SK-N-SH treated with all-trans-retinoic acid at 6 μM for 48 hours (cell line): ENCODE data around the gene MT1H.
A peak's percentile ranks its signal among the peaks of the same experiment; 100 is the strongest.

ENCODE experiments used
- ATAC-seq: fragments of 200-7000 bp; cut with Tn5 transposase; 3 replicates; pipeline ENCODE4 v1.9.1; 2020; ENCODE audit warnings: mild to moderate bottlenecking, moderate library complexity
- ARNTL ChIP-seq: fragments of 450-650 bp; formaldehyde crosslinking; IDR thresholded peaks from 2 replicates; pipeline ENCODE4 v1.5.0; 2020; ENCODE audit warnings: low read depth, mild to moderate bottlenecking, moderate library complexity, borderline replicate concordance
- CSDC2 ChIP-seq: fragments of 250-450 bp; sonication (Bioruptor Pico); IDR thresholded peaks from 2 replicates; pipeline ENCODE4 v1.5.0; 2020; ENCODE audit warnings: mild to moderate bottlenecking, moderate library complexity
- ESRRG ChIP-seq: fragments of 250-450 bp; sonication (Bioruptor Pico); IDR thresholded peaks from 2 replicates; pipeline ENCODE4 v1.6.1; 2021; ENCODE audit warnings: mild to moderate bottlenecking
- GLIS3 ChIP-seq: fragments of 250-450 bp; sonication (Bioruptor Pico); IDR thresholded peaks from 2 replicates; pipeline ENCODE4 v1.5.0; 2020; ENCODE audit warnings: mild to moderate bottlenecking, moderate library complexity
- ISL1 ChIP-seq: fragments of 250-450 bp; sonication (Bioruptor Pico); IDR thresholded peaks from 2 replicates; pipeline ENCODE4 v2.1.2; 2022; ENCODE audit warnings: mild to moderate bottlenecking, moderate library complexity
- PPARA ChIP-seq: fragments of 250-450 bp; sonication (Bioruptor Pico); IDR thresholded peaks from 2 replicates; pipeline ENCODE4 v1.5.0; 2020; ENCODE audit warnings: mild to moderate bottlenecking, borderline replicate concordance
- RARB ChIP-seq: fragments of 250-450 bp; sonication (Bioruptor Pico); IDR thresholded peaks from 2 replicates; pipeline ENCODE4 v1.8.0; 2021; ENCODE audit warnings: mild to moderate bottlenecking, moderate library complexity
- SNAI2 ChIP-seq: fragments of 250-450 bp; sonication (Bioruptor Pico); IDR thresholded peaks from 2 replicates; pipeline ENCODE4 v1.5.0; 2020; ENCODE audit warnings: mild to moderate bottlenecking, moderate library complexity
- TCF4 ChIP-seq: fragments of 250-450 bp; sonication (Bioruptor Pico); IDR thresholded peaks from 2 replicates; pipeline ENCODE4 v1.8.0; 2021; ENCODE audit warnings: mild to moderate bottlenecking, moderate library complexity, borderline replicate concordance
- TOX ChIP-seq: fragments of 250-450 bp; sonication (Bioruptor Pico); IDR thresholded peaks from 2 replicates; pipeline ENCODE4 v1.8.0; 2021; ENCODE audit warnings: mild to moderate bottlenecking, moderate library complexity, borderline replicate concordance
- ZC3H10 ChIP-seq: fragments of 250-450 bp; sonication (Bioruptor Pico); IDR thresholded peaks from 2 replicates; pipeline ENCODE4 v1.5.1; 2021; ENCODE audit warnings: mild to moderate bottlenecking, moderate library complexity
- ZFP30 ChIP-seq: fragments of 450-650 bp; formaldehyde crosslinking; IDR thresholded peaks from 2 replicates; pipeline ENCODE4 v1.5.0; 2022; ENCODE audit warnings: mild to moderate bottlenecking, moderate library complexity
- ZNF565 ChIP-seq: fragments of 450-650 bp; formaldehyde crosslinking; conservative IDR thresholded peaks from 2 replicates; pipeline ENCODE4 v1.5.0; 2020; ENCODE audit warnings: low read depth, mild to moderate bottlenecking, moderate library complexity
- ZNF70 ChIP-seq: fragments of 450-650 bp; formaldehyde crosslinking; IDR thresholded peaks from 2 replicates; pipeline ENCODE4 v1.5.0; 2020; ENCODE audit warnings: mild to moderate bottlenecking, moderate library complexity
- TF ChIP-seq, protein P1 (sequence below): fragments of 250-450 bp; sonication (Bioruptor Pico); IDR thresholded peaks from 2 replicates; pipeline ENCODE4 v1.5.1; 2020; ENCODE audit warnings: low read depth, mild to moderate bottlenecking, moderate library complexity
- TF ChIP-seq, protein P2 (sequence below): fragments of 250-450 bp; sonication (Bioruptor Pico); IDR thresholded peaks from 2 replicates; pipeline ENCODE4 v1.5.1; 2021; ENCODE audit warnings: mild to moderate bottlenecking, moderate library complexity
- TF ChIP-seq, protein P3 (sequence below): fragments of 250-450 bp; sonication (Bioruptor Pico); IDR thresholded peaks from 2 replicates; pipeline ENCODE4 v1.8.0; 2020; ENCODE audit warnings: mild to moderate bottlenecking, moderate library complexity, borderline replicate concordance
- TF ChIP-seq, protein P4 (sequence below): fragments of 250-450 bp; sonication (Bioruptor Pico); IDR thresholded peaks from 2 replicates; pipeline ENCODE4 v1.8.0; 2021; ENCODE audit warnings: low read depth, mild to moderate bottlenecking, moderate library complexity, borderline replicate concordance

MT1H gene

DNA sequence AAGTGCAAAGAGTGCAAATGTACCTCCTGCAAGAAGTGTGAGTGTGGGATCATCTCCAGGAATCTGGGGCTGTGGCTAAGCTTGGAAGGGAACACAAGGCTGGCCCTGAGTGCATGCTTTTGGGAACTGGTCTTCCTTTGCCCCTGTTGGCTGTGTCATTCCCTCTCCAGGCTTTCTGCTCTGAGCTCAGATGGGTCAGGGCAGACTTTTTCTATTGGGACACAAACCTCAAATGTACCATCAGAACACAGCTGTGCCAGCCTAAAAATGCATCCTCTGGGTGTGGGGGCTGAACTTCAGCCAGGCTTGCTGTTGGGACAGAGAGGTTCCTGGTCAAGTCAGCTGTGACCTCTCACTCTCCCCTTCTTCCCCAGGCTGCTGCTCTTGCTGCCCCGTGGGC is 17.0 kb upstream of the MT1H start:
- TF ChIP-seq ARNTL (CRISPR knock-in tag) (no peak), ESRRG (CRISPR knock-in tag) (no peak), ZFP30 (no peak)
- ATAC-seq, result no peak

DNA sequence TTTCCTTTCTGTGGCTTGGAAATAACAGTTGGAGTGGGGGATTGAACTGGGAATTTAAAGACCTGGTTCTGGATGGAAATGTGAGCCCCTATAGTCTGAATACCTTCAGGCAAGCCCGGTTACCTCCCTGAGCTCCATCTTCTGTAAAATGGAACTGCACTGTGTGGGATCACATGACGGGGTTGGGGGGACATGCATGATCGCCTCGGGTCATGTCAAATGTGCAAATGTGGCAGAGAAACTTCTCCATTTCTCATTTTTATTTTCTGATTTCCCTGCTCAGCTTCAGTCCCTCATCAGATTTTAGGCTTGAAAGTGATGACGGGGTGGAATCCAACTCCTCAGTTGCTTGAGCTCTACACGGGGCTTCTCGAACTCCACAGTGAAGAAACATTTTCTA is 16.4 kb upstream of the MT1H start:
- TF ChIP-seq ARNTL (CRISPR knock-in tag) (no peak), ZC3H10 (CRISPR knock-in tag) (no peak), TCF4 (no peak), ISL1 (CRISPR knock-in tag) (no peak)
- TF ChIP-seq, all 23 proteins: peak for 0

DNA sequence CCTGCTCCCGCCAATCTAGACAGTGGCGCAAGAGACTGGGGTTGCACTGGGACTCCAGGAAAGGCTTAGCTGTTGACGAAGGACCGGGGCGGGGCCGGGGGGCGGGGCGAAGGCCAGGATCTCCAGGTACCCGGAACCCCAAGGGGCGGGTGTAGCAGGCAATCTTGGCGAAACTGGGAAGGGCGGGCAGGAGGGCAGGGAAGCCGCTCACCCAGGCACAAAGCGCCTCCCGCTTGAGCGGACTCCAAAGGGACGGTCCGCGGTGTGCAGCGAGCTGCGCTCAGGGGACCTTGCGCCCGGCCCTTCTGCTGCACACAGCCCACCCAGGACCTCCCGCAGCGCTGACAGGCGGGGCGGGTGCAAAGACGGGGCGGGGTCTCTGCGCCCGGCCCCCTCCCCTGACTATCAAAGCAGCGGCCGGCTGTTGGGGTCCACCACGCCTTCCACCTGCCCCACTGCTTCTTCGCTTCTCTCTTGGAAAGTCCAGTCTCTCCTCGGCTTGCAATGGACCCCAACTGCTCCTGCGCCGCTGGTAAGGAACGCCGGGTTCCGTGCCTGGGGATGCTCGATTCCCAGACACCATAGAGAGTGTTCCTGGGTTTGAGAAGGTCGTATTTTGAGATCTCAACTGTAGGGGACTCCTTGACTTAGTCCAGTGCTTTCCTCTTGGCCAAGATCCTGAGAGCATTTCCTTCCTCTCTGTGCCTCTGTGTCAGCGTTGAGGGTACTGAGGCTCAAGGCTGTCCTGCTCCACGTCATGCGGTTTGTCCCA is 11.9 kb upstream of the MT1H start, which contains the start of gene MT1F:
MT1F (plus strand) TSS at position 405 of the 772 bp plus-strand sequence; CDS start at position 505, 100 bp downstream.
- ATAC-seq, result peak; percentile 88
- TF ChIP-seq ESRRG (CRISPR knock-in tag), result no peak
- TF ChIP-seq ISL1 (CRISPR knock-in tag), result no peak
- no peak for TF ChIP-seq GLIS3
- TF ChIP-seq SNAI2 (CRISPR knock-in tag), result no peak
- no peak for TF ChIP-seq ARNTL (CRISPR knock-in tag)
- no peak for TF ChIP-seq ZC3H10 (CRISPR knock-in tag)
- TF ChIP-seq ZNF70 (CRISPR knock-in tag), result no peak
- no peak for TF ChIP-seq RARB (CRISPR knock-in tag)

More for the DNA sequence above, 16.4 kb upstream of the MT1H start:
- ATAC-seq, result no peak

DNA sequence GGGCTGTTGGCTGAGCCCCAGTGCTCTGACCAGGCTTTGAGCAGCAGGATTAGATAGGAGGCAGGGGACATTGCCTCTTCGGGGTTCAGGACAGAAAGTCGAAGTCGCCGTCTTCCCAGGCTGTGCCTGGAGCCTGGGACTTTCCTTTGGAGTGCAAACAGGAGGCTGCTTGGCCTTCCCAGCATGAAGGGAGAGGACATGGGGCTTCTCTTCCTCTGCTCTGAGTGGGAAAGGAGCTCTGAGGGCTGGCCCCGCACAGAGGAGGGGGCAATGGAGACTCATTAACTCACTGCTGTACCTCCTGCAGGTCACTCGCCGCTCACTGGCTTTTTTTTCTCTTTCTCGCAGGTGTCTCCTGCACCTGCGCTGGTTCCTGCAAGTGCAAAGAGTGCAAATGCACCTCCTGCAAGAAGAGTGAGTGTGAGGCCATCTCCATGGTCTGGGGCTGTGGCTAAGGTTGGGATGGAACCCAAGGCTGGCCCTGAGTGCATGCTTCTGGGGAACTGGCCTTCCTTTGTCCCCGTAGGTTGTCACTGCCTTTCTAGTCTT is 11.2 kb upstream of the MT1H start:
- no peak for TF ChIP-seq TCF4
- TF ChIP-seq, protein P1, sequence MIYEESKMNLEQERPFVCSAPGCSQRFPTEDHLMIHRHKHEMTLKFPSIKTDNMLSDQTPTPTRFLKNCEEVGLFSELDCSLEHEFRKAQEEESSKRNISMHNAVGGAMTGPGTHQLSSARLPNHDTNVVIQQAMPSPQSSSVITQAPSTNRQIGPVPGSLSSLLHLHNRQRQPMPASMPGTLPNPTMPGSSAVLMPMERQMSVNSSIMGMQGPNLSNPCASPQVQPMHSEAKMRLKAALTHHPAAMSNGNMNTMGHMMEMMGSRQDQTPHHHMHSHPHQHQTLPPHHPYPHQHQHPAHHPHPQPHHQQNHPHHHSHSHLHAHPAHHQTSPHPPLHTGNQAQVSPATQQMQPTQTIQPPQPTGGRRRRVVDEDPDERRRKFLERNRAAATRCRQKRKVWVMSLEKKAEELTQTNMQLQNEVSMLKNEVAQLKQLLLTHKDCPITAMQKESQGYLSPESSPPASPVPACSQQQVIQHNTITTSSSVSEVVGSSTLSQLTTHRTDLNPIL (CRISPR knock-in tag), result no peak
- no peak for TF ChIP-seq GLIS3
- no peak for TF ChIP-seq ZNF70 (CRISPR knock-in tag)
- TF ChIP-seq, protein P2, sequence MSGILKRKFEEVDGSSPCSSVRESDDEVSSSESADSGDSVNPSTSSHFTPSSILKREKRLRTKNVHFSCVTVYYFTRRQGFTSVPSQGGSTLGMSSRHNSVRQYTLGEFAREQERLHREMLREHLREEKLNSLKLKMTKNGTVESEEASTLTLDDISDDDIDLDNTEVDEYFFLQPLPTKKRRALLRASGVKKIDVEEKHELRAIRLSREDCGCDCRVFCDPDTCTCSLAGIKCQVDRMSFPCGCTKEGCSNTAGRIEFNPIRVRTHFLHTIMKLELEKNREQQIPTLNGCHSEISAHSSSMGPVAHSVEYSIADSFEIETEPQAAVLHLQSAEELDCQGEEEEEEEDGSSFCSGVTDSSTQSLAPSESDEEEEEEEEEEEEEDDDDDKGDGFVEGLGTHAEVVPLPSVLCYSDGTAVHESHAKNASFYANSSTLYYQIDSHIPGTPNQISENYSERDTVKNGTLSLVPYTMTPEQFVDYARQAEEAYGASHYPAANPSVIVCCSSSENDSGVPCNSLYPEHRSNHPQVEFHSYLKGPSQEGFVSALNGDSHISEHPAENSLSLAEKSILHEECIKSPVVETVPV (CRISPR knock-in tag), result no peak
- TF ChIP-seq ARNTL (CRISPR knock-in tag), result no peak
- TF ChIP-seq PPARA (CRISPR knock-in tag), result no peak
- TF ChIP-seq ZC3H10 (CRISPR knock-in tag), result no peak
- TF ChIP-seq ISL1 (CRISPR knock-in tag), result no peak
- ATAC-seq, result no peak

DNA sequence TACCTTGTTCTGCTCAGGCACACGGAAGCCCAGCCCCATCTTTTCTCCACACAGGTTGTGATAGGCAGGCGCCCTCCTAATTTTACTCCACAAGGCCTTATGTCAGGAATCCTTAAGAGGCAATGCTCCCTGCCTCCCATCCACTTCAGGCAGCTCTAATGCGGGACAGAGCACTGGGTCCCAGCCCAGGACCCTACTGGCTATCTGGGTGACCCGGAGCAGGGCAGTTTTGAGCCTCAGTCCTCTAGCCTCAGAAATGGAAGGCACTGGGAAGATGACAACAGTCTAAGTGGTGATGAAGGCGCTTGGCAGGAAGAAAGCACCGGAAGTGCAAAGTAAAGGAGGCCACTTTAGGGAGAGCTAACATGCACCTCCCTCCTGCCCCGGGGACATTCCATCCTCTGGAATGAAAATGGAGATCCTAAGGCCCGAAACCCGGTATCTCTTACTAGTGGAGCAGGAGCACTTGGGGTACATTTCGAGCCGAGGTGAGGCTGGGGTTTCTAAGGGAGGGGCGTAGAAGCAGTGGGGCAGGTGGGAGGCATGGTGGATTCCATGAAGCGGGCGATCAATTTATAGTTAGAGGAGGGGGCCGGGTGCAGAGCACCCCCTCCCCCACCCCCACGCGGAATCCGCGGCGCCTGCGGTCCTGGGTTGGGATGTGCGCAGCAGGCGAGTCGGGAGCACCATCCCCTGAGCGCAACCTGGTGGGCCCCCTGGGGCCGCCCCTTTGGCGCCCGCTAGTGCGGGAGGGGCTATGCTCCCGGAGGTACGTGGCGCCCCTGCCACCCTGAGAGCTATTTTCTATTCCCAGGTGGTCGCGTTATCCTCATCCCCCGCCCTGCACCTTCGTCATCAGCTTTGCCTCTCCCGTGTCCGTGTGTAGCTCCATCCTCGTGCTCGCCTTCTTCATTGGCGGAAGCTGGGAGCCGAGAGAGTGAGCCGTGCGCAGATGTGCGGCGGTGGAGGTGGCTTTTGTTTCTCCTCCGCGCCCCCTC is 7.0 kb upstream of the MT1H start:
- ATAC-seq, result no peak
- TF ChIP-seq ZNF70 (CRISPR knock-in tag), result no peak
- no peak for TF ChIP-seq ZFP30
- no peak for TF ChIP-seq ZNF565 (CRISPR knock-in tag)
- TF ChIP-seq, protein P1 (CRISPR knock-in tag), result no peak
- TF ChIP-seq, protein P3, sequence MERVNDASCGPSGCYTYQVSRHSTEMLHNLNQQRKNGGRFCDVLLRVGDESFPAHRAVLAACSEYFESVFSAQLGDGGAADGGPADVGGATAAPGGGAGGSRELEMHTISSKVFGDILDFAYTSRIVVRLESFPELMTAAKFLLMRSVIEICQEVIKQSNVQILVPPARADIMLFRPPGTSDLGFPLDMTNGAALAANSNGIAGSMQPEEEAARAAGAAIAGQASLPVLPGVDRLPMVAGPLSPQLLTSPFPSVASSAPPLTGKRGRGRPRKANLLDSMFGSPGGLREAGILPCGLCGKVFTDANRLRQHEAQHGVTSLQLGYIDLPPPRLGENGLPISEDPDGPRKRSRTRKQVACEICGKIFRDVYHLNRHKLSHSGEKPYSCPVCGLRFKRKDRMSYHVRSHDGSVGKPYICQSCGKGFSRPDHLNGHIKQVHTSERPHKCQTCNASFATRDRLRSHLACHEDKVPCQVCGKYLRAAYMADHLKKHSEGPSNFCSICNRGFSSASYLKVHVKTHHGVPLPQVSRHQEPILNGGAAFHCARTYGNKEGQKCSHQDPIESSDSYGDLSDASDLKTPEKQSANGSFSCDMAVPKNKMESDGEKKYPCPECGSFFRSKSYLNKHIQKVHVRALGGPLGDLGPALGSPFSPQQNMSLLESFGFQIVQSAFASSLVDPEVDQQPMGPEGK (CRISPR knock-in tag), result no peak
- no peak for TF ChIP-seq TOX (CRISPR knock-in tag)
- TF ChIP-seq, protein P2 (CRISPR knock-in tag), result no peak
- TF ChIP-seq, protein P4, sequence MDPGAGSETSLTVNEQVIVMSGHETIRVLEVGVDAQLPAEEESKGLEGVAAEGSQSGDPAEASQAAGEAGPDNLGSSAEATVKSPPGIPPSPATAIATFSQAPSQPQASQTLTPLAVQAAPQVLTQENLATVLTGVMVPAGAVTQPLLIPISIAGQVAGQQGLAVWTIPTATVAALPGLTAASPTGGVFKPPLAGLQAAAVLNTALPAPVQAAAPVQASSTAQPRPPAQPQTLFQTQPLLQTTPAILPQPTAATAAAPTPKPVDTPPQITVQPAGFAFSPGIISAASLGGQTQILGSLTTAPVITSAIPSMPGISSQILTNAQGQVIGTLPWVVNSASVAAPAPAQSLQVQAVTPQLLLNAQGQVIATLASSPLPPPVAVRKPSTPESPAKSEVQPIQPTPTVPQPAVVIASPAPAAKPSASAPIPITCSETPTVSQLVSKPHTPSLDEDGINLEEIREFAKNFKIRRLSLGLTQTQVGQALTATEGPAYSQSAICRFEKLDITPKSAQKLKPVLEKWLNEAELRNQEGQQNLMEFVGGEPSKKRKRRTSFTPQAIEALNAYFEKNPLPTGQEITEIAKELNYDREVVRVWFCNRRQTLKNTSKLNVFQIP (CRISPR knock-in tag), result no peak
- no peak for TF ChIP-seq SNAI2 (CRISPR knock-in tag)
- no peak for TF ChIP-seq PPARA (CRISPR knock-in tag)
- TF ChIP-seq CSDC2 (CRISPR knock-in tag), result no peak
